Neural cell (in vitro differentiated cells): ENCODE data around the gene PARP11. TPM values are rescaled to one million over a fixed set of nuclear protein-coding genes. Genes with fewer than 3 reads are reported as not detected.

Source experiments
- H2AFZ ChIP-seq: fragments of 200-600, 300-800 bp; sonication (generic), shearing (Covaris generic); 2 replicates; pipeline ENCODE4 v1.6.0; 2014; ENCODE audit warnings: low read depth, mild to moderate bottlenecking, antibody characterized with exemption, low read length, moderate library complexity
- H3F3A ChIP-seq: fragments of 200-600 bp; shearing (Covaris generic); 2 replicates; pipeline ENCODE4 v1.6.1; 2016; ENCODE audit warnings: mild to moderate bottlenecking, moderate library complexity, mixed read lengths, antibody characterized with exemption, low read length; ENCODE audit not compliant: insufficient read depth, poor library complexity, severe bottlenecking
- H3K27ac ChIP-seq: fragments of 200-600, 300-800 bp; sonication (generic), shearing (Covaris generic); 2 replicates; pipeline ENCODE4 v1.5.1; 2014; ENCODE audit warnings: mild to moderate bottlenecking, low read length, moderate library complexity
- H3K27me3 ChIP-seq: fragments of 300-800, 200-600 bp; sonication (generic), shearing (Covaris generic); 2 replicates; pipeline ENCODE4 v1.6.0; 2014; ENCODE audit warnings: mild to moderate bottlenecking, low read depth, low read length, moderate library complexity; ENCODE audit not compliant: insufficient read depth
- H3K36me3 ChIP-seq: fragments of 300-800, 200-600 bp; sonication (generic), shearing (Covaris generic); 2 replicates; pipeline ENCODE4 v1.5.1; 2014; ENCODE audit warnings: mild to moderate bottlenecking, antibody characterized with exemption, low read length, moderate library complexity; ENCODE audit not compliant: insufficient read depth
- H3K4me2 ChIP-seq: fragments of 300-800, 200-600 bp; sonication (generic), shearing (Covaris generic); 2 replicates; pipeline ENCODE4 v1.6.0; 2014; ENCODE audit warnings: mild to moderate bottlenecking, low read length
- H3K4me3 ChIP-seq: fragments of 300-800, 200-600 bp; sonication (generic), shearing (Covaris generic); 2 replicates; pipeline ENCODE4 v1.5.1; 2014; ENCODE audit warnings: mild to moderate bottlenecking, low read length, moderate library complexity
- H3K79me2 ChIP-seq: fragments of 200-600 bp; shearing (Covaris generic); replicated peaks from 2 replicates; pipeline ENCODE4 v1.6.0; 2014; ENCODE audit warnings: mild to moderate bottlenecking, low read length, moderate library complexity; ENCODE audit not compliant: insufficient read depth
- H3K9ac ChIP-seq: fragments of 300-800, 200-600 bp; sonication (generic), shearing (Covaris generic); 2 replicates; pipeline ENCODE4 v1.6.1; 2016; ENCODE audit warnings: mild to moderate bottlenecking, low read length, mixed read lengths
- H3K9me2 ChIP-seq: fragments of 200-600 bp; shearing (Covaris generic); 2 replicates; pipeline ENCODE4 v1.6.1; 2016; ENCODE audit warnings: mild to moderate bottlenecking, low read length, mixed read lengths; ENCODE audit not compliant: insufficient read depth
- H3K9me3 ChIP-seq: fragments of 200-600, 300-800 bp; sonication (generic), shearing (Covaris generic); 2 replicates; pipeline ENCODE4 v1.6.1; 2016; ENCODE audit warnings: mild to moderate bottlenecking, mixed run types, low read length, moderate library complexity, mixed read lengths
- H4K20me1 ChIP-seq: fragments of 200-600 bp; shearing (Covaris generic); 2 replicates; pipeline ENCODE4 v1.6.1; 2016; ENCODE audit warnings: mild to moderate bottlenecking, mixed run types; ENCODE audit not compliant: insufficient read depth
- CTCF ChIP-seq: fragments of 450-650 bp; IDR thresholded peaks from 2 replicates; pipeline ENCODE4 v1.5.1; 2014; ENCODE audit warnings: antibody characterized with exemption, mild to moderate bottlenecking, moderate library complexity; ENCODE audit not compliant: poor library complexity, severe bottlenecking
- EP300 ChIP-seq: fragments of 450-650 bp; conservative IDR thresholded peaks from 2 replicates; pipeline ENCODE4 v1.6.1; 2014; ENCODE audit warnings: antibody characterized with exemption, mild to moderate bottlenecking, moderate library complexity; ENCODE audit not compliant: poor library complexity, severe bottlenecking
- EZH2 ChIP-seq: fragments of 200-600, 300-800 bp; shearing (Covaris generic), sonication (generic); IDR thresholded peaks from 2 replicates; pipeline ENCODE4 v1.6.1; 2014; ENCODE audit warnings: antibody characterized with exemption, low read length, borderline replicate concordance, mild to moderate bottlenecking; ENCODE audit not compliant: insufficient read depth, poor library complexity, severe bottlenecking
- MXI1 ChIP-seq: fragments of 450-650 bp; conservative IDR thresholded peaks from 2 replicates; pipeline ENCODE4 v1.6.1; 2014; ENCODE audit warnings: antibody characterized with exemption, mild to moderate bottlenecking; ENCODE audit not compliant: poor library complexity, severe bottlenecking
- POLR2AphosphoS5 ChIP-seq: IDR thresholded peaks from 2 replicates; pipeline ENCODE4 v1.6.1; 2012
- RAD21 ChIP-seq: fragments of 450-650 bp; conservative IDR thresholded peaks from 2 replicates; pipeline ENCODE4 v1.6.1; 2014; ENCODE audit warnings: antibody characterized with exemption, mild to moderate bottlenecking, moderate library complexity
- REST ChIP-seq: IDR thresholded peaks from 2 replicates; pipeline ENCODE4 v1.6.1; 2012; ENCODE audit warnings: borderline replicate concordance
- SMC3 ChIP-seq: fragments of 450-650 bp; conservative IDR thresholded peaks from 2 replicates; pipeline ENCODE4 v1.6.1; 2014; ENCODE audit warnings: antibody characterized with exemption, mild to moderate bottlenecking, moderate library complexity; ENCODE audit not compliant: poor library complexity
- TAF1 ChIP-seq: IDR thresholded peaks from 2 replicates; pipeline ENCODE4 v1.6.1; 2012; ENCODE audit warnings: low read depth
- polyA plus RNA-seq: library from polyadenylated mRNA; depleted of rRNA; stranded (reverse); fragments of >200 nt; gene quantifications from 2 replicates; pipeline ENCODE4 v1.2.3, GENCODE V29; 2014

PARP11 gene
- polyA plus RNA-seq, 1 donor from 2014 or later, result 20.3 TPM

- Histone ChIP-seq H3K4me2 (no peak overlapping the region), H3K4me3 (no peak overlapping the region), H2AFZ (no peak overlapping the region), H3K9ac (no peak overlapping the region), H3K9me2 (no peaks in the 10 kb centered on the region), H3K9me3 (no peaks in the 10 kb centered on the region), H3K36me3 (no peaks in the 10 kb centered on the region), H3K79me2 (no peaks in the 10 kb centered on the region), H3F3A (no peaks in the 10 kb centered on the region), H3K27ac (no peak overlapping the region), H4K20me1 (no peaks in the 10 kb centered on the region), H3K27me3 (no peaks in the 10 kb centered on the region)
- TF ChIP-seq POLR2AphosphoS5, result no peak
- no peak for TF ChIP-seq CTCF
- TF ChIP-seq EP300, result no peak
- TF ChIP-seq MXI1, result no peak
- no peak for TF ChIP-seq REST
- TF ChIP-seq EZH2, result no peak
- TF ChIP-seq SMC3, result no peak
- TF ChIP-seq RAD21, result no peak
- TF ChIP-seq TAF1, result no peak
Measured at GRCh38 chr12:3898756-3899155, 25.6 kb upstream of the PARP11 start.

GRCh38 chr12:3897371-3897971 is 24.3 kb upstream of the PARP11 start:
- Histone ChIP-seq H3K79me2 (no peaks in the 10 kb centered on the region), H3K4me2 (no peak overlapping the region), H3K27me3 (no peaks in the 10 kb centered on the region), H3K4me3 (no peak overlapping the region), H3K36me3 (no peaks in the 10 kb centered on the region), H4K20me1 (no peaks in the 10 kb centered on the region), H3K9ac (no peak overlapping the region), H3K9me2 (no peaks in the 10 kb centered on the region), H3F3A (no peaks in the 10 kb centered on the region), H3K9me3 (no peaks in the 10 kb centered on the region), H3K27ac (no peak overlapping the region), H2AFZ (no peak overlapping the region)
- TF ChIP-seq RAD21 (no peak), TAF1 (no peak), CTCF (no peak), POLR2AphosphoS5 (no peak), EP300 (no peak), REST (no peak)
